ENCODE data around the gene SMPD3. TPM values are rescaled to one million over a fixed set of nuclear protein-coding genes. Genes with fewer than 3 reads are reported as not detected.

The SMPD3 gene
- total RNA-seq, 1 experiment from 2014 or later: 0.70 TPM

- no peak overlapping the region for H3T11ph ChIP-seq (ENCODE audit: low read length)
- no peak overlapping the region for H2AFZ ChIP-seq (ENCODE audit: low read length)
- H3K4me1 ChIP-seq (ENCODE audit: insufficient read depth, low read length): no peaks in the 10 kb centered on the region
- no peak overlapping the region for H3K23ac ChIP-seq (ENCODE audit: insufficient read length, low read depth, low read length)
- no peaks in the 10 kb centered on the region for H3K79me2 ChIP-seq (ENCODE audit: insufficient read depth, low read length)
- Mint-ChIP-seq H3K36me3 (ENCODE audit: insufficient read depth in 1 of 3, low read depth in 3 of 3) (no peaks in the 10 kb centered on the region; a peak in 1 of 7 replicates), H3K4me3 (no peak overlapping the region), H3K27me3 (ENCODE audit: low read depth) (peaks cover 44% of the 10 kb centered on the region), H3K4me1 (peaks cover 5 to 20% of the 10 kb centered on the region in 2 experiments), H3K9me3 (no peaks in the 10 kb centered on the region; a peak in 1 of 5 replicates), H3K27ac (no peak overlapping the region)
- H3K18ac ChIP-seq (ENCODE audit: insufficient read length, low read depth, low read length): no peak overlapping the region
- DNase-seq: peak; percentile 74
- no peak overlapping the region for H4K91ac ChIP-seq (ENCODE audit: insufficient read length, low read depth, low read length)
- no CpG with 5 or more reads among the region's 1 CpG for WGBS (ENCODE audit: extremely low coverage, insufficient read length, low lambda C conversion rate)
- H3K27me3 ChIP-seq (ENCODE audit: insufficient read depth, low read length): peaks cover 11% of the 10 kb centered on the region; the same call in 1 of the 2 replicates
- no peak overlapping the region for H3K4ac ChIP-seq (ENCODE audit: low read depth, low read length)
- H3K56ac ChIP-seq (ENCODE audit: insufficient read length, low read depth, low read length): no peak overlapping the region
- H2BK20ac ChIP-seq (ENCODE audit: low read depth, low read length, poor library complexity, severe bottlenecking): no peak overlapping the region
- H3K9me3 ChIP-seq (ENCODE audit: control insufficient read depth, low read depth, low read length): no peaks in the 10 kb centered on the region
- no peaks in the 10 kb centered on the region for H4K20me1 ChIP-seq (ENCODE audit: control insufficient read depth, insufficient read depth, insufficient read length)
- H3K23me2 ChIP-seq (ENCODE audit: insufficient read length, low read depth, low read length, poor library complexity, severe bottlenecking): peaks cover 10% of the 10 kb centered on the region
- no peaks in the 10 kb centered on the region for H3K79me1 ChIP-seq (ENCODE audit: insufficient read depth, low read depth, low read length, poor library complexity, severe bottlenecking)
- H2BK12ac ChIP-seq (ENCODE audit: insufficient read length, low read depth, low read length): no peak overlapping the region
- H2BK15ac ChIP-seq (ENCODE audit: low read depth, low read length): no peak overlapping the region
- H3K14ac ChIP-seq (ENCODE audit: insufficient read depth, low read length): no peak overlapping the region
- H2AK5ac ChIP-seq (ENCODE audit: insufficient read length, low read length): no peak overlapping the region
- H4K8ac ChIP-seq (replicated peaks; ENCODE audit: insufficient read length, low read depth, low read length): no peak overlapping the region
- no peak overlapping the region for H3K27ac ChIP-seq (ENCODE audit: insufficient read length, low read depth, low read length)
- H3K9ac ChIP-seq (ENCODE audit: extremely low read depth, insufficient read length, low read length): no peak overlapping the region
- no peak overlapping the region for H2BK120ac ChIP-seq (ENCODE audit: low read depth, low read length, poor library complexity, severe bottlenecking)
- H4K5ac ChIP-seq (ENCODE audit: insufficient read length, low read depth, low read length): no peak overlapping the region
- TF ChIP-seq, protein P1, sequence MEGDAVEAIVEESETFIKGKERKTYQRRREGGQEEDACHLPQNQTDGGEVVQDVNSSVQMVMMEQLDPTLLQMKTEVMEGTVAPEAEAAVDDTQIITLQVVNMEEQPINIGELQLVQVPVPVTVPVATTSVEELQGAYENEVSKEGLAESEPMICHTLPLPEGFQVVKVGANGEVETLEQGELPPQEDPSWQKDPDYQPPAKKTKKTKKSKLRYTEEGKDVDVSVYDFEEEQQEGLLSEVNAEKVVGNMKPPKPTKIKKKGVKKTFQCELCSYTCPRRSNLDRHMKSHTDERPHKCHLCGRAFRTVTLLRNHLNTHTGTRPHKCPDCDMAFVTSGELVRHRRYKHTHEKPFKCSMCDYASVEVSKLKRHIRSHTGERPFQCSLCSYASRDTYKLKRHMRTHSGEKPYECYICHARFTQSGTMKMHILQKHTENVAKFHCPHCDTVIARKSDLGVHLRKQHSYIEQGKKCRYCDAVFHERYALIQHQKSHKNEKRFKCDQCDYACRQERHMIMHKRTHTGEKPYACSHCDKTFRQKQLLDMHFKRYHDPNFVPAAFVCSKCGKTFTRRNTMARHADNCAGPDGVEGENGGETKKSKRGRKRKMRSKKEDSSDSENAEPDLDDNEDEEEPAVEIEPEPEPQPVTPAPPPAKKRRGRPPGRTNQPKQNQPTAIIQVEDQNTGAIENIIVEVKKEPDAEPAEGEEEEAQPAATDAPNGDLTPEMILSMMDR (conservative IDR thresholded peaks at IDR 0.05): peak; percentile 90
- no peak overlapping the region for H2BK5ac ChIP-seq (ENCODE audit: insufficient read length, low read length)
- H3K4me2 ChIP-seq (ENCODE audit: insufficient read depth, insufficient read length, low read length): no peak overlapping the region
These were observed 2.9 kb downstream of the SMPD3 start for GRCh38 chr16:68445458-68445857.
